Vagina (tissue), 2 donors: ENCODE data around the gene LPGAT1. TPM values are rescaled to one million over a fixed set of nuclear protein-coding genes. Genes with fewer than 3 reads are reported as not detected.

Experiments used
- DNase-seq, 2 donors: peaks; one replicate each; pipeline ENCODE4 v3.0.0-alpha.2; 2017; ENCODE audit errors: extremely low spot score in 2 of 2
- H3K27ac ChIP-seq: fragments of 200-600 bp; sonication (generic); one replicate; pipeline ENCODE4 v1.5.1; 2019
- H3K27me3 ChIP-seq: fragments of 200-600 bp; sonication (generic); one replicate; pipeline ENCODE4 v1.5.1; 2019
- H3K36me3 ChIP-seq, 2 donors: fragments of 200-600 bp; sonication (generic); one replicate each; pipeline ENCODE4 v1.5.1; 2017 to 2019
- H3K4me1 ChIP-seq: fragments of 200-600 bp; sonication (generic); one replicate; pipeline ENCODE4 v1.5.1; 2019
- H3K4me3 ChIP-seq, 2 donors: fragments of 200-600 bp; sonication (generic); 1 replicate in 1 of 2; 2 replicates in 1 of 2; pipeline ENCODE4 v1.5.1; 2016 to 2019
- H3K9me3 ChIP-seq: fragments of 200-600 bp; sonication (generic); one replicate; pipeline ENCODE4 v1.5.1; 2019
- CTCF ChIP-seq, 3 experiments: fragments of 450-650 bp in 2 of 3; fragments of 200-600 bp in 1 of 3; sonication (generic) in 1 of 3; IDR thresholded peaks; one replicate each; pipeline ENCODE4 v1.5.1; 2017 to 2019; ENCODE audit warnings: antibody characterized with exemption in 3 of 3, mild to moderate bottlenecking in 2 of 3, moderate library complexity in 2 of 3
- POLR2A ChIP-seq, 2 donors: fragments of 450-650 bp; IDR thresholded peaks; one replicate each; pipeline ENCODE4 v1.6.1; 2017; ENCODE audit warnings: antibody characterized with exemption in 2 of 2, mild to moderate bottlenecking in 2 of 2, moderate library complexity in 2 of 2
- POLR2AphosphoS5 ChIP-seq, 2 donors: sonication (generic); formaldehyde crosslinking; IDR thresholded peaks; one replicate each; pipeline ENCODE4 v1.9.0; 2017; ENCODE audit warnings: antibody characterized with exemption in 2 of 2, mild to moderate bottlenecking in 2 of 2, low read depth in 1 of 2; ENCODE audit not compliant: insufficient read depth in 1 of 2
- intact Hi-C: fragments of 100-400 bp; cut with DNase I; formaldehyde crosslinking; loops from one replicate; pipeline ENCODE4 v1.15.1; 2023
- total RNA-seq: library from RNA; depleted of rRNA; stranded (reverse); fragments of >200 nt; gene quantifications from one replicate; pipeline ENCODE4 v1.2.3, GENCODE V29; 2016

Gene LPGAT1
- total RNA-seq, 1 donor from 2014 or later, result 63.8 TPM

- Histone ChIP-seq H3K27me3 (no peaks in the 10 kb centered on the region), H3K9me3 (no peaks in the 10 kb centered on the region), H3K27ac (no peak overlapping the region), H3K4me3 (no peak overlapping the region), H3K36me3 (no peaks in the 10 kb centered on the region), H3K4me1 (peaks cover 5% of the 10 kb centered on the region)
- no peak for DNase-seq
- intact Hi-C loops, result no loop called here
- TF ChIP-seq POLR2AphosphoS5 (IDR thresholded peaks at IDR 0.05; ENCODE audit: insufficient read depth in 1 of 2, low read depth in 1 of 2), result no peak
- TF ChIP-seq POLR2A (IDR thresholded peaks at IDR 0.05), result no peak
- no peak for TF ChIP-seq CTCF (IDR thresholded peaks at IDR 0.05)
Measured at GRCh38 chr1:211814313-211814712, 16.2 kb downstream of the LPGAT1 start.

DNA sequence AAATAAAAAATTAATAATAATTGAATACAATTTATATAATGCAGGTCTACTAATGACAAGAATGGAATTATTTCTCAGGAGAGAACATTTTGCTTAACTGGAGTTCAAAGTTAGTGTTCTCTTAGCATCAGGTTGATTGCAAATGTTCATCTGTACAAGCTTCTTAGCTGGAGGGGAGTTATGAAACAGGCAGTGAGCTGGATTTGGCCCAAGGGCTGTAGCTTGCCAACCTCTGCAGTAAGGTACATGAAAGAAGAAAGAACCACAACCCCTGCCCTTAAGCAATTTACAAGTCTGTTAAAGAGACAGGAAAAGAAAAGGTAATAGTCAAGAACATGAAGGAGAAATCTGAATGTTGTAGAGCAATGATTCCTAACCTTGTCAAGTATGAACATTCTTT, 17.0 kb downstream of the LPGAT1 start:
- intact Hi-C loops, result no loop called here

GRCh38 chr1:211812584-211812983, 18.0 kb downstream of the LPGAT1 start:
- Histone ChIP-seq H3K4me1 (peaks cover 5% of the 10 kb centered on the region), H3K27me3 (no peaks in the 10 kb centered on the region), H3K4me3 (no peak overlapping the region), H3K36me3 (no peaks in the 10 kb centered on the region), H3K27ac (no peak overlapping the region), H3K9me3 (no peaks in the 10 kb centered on the region)
- TF ChIP-seq POLR2A (IDR thresholded peaks at IDR 0.05), result no peak
- intact Hi-C loops, result no loop called here
- no peak for DNase-seq

More for the DNA sequence above, 17.0 kb downstream of the LPGAT1 start:
- TF ChIP-seq CTCF (IDR thresholded peaks at IDR 0.05) (no peak), POLR2A (IDR thresholded peaks at IDR 0.05) (no peak), POLR2AphosphoS5 (IDR thresholded peaks at IDR 0.05; ENCODE audit: insufficient read depth in 1 of 2, low read depth in 1 of 2) (no peak)
- Histone ChIP-seq H3K9me3 (no peaks in the 10 kb centered on the region), H3K27ac (no peak overlapping the region), H3K4me1 (peaks cover 5% of the 10 kb centered on the region), H3K4me3 (no peak overlapping the region), H3K27me3 (no peaks in the 10 kb centered on the region), H3K36me3 (no peaks in the 10 kb centered on the region)
- no peak for DNase-seq

- intact Hi-C loops, result no loop called here
- Histone ChIP-seq H3K27ac (no peak overlapping the region), H3K4me1 (peaks cover 5% of the 10 kb centered on the region), H3K36me3 (no peaks in the 10 kb centered on the region), H3K9me3 (no peaks in the 10 kb centered on the region), H3K4me3 (no peak overlapping the region), H3K27me3 (no peaks in the 10 kb centered on the region)
- no peak for DNase-seq
- no peak for TF ChIP-seq CTCF (IDR thresholded peaks at IDR 0.05)
- TF ChIP-seq POLR2A (IDR thresholded peaks at IDR 0.05), result no peak
- no peak for TF ChIP-seq POLR2AphosphoS5 (IDR thresholded peaks at IDR 0.05; ENCODE audit: insufficient read depth in 1 of 2, low read depth in 1 of 2)
Measured at GRCh38 chr1:211811848-211812247, 18.7 kb downstream of the LPGAT1 start.

DNA sequence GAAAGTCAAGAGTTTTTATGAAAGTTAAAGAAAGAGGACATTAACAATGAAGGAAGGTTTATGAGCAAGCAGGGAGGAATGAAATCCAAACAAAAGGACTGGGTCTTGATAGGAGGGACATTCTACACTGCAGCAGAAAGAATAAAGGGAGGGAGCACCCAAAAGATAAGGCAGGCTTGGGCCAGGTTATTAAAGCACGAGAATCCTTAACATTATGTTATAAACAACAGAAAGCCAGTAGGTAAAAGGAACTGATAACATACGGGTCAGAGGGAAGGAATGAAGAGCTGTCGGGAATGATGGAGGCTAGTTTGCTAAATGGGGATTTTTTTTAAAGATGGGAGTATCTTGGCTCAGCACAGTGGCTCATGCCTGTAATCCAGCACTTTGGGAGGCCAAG, 19.4 kb downstream of the LPGAT1 start:
- no peaks in the 10 kb centered on the region for H3K27me3 ChIP-seq
- no peaks in the 10 kb centered on the region for H3K36me3 ChIP-seq
- intact Hi-C loops, result no loop called here
- DNase-seq, result no peak
- H3K4me1 ChIP-seq, result peaks cover 5% of the 10 kb centered on the region
- TF ChIP-seq POLR2AphosphoS5 (IDR thresholded peaks at IDR 0.05; ENCODE audit: insufficient read depth in 1 of 2, low read depth in 1 of 2) (no peak), CTCF (IDR thresholded peaks at IDR 0.05) (no peak), POLR2A (IDR thresholded peaks at IDR 0.05) (no peak)
- H3K4me3 ChIP-seq, result no peak overlapping the region
- no peaks in the 10 kb centered on the region for H3K9me3 ChIP-seq
- H3K27ac ChIP-seq, result no peak overlapping the region

- Histone ChIP-seq H3K27me3 (no peaks in the 10 kb centered on the region), H3K27ac (no peak overlapping the region), H3K4me3 (no peak overlapping the region), H3K4me1 (no peaks in the 10 kb centered on the region), H3K36me3 (peaks cover 0 to 6% of the 10 kb centered on the region in 2 donors), H3K9me3 (no peaks in the 10 kb centered on the region)
- TF ChIP-seq POLR2AphosphoS5 (IDR thresholded peaks at IDR 0.05; ENCODE audit: insufficient read depth in 1 of 2, low read depth in 1 of 2), result no peak
- no peak for TF ChIP-seq POLR2A (IDR thresholded peaks at IDR 0.05)
- no peak for TF ChIP-seq CTCF (IDR thresholded peaks at IDR 0.05)
- no peak for DNase-seq
- intact Hi-C loops, result no loop called here
Measured at GRCh38 chr1:211808475-211808874, 22.1 kb downstream of the LPGAT1 start.
